ENCODE results near the gene CEP170B.

The CEP170B gene

GRCh38 chr14:104879983-104880565, 15.0 kb downstream of the CEP170B start:
- no peak overlapping the region for H3K4me3 ChIP-seq (ENCODE audit: low read depth, low read length, poor library complexity, severe bottlenecking)
- no peaks in the 10 kb centered on the region for H3K9me3 ChIP-seq (ENCODE audit: low read length)
- TF ChIP-seq CTCF (IDR thresholded peaks at IDR 0.05; ENCODE audit: low read length) (no peak), EZH2 (IDR thresholded peaks at IDR 0.05; ENCODE audit: borderline replicate concordance, low read length) (no peak)
- H3K27ac ChIP-seq (ENCODE audit: low read depth, low read length, poor library complexity, severe bottlenecking), result no peak overlapping the region
- no peaks in the 10 kb centered on the region for H3F3A ChIP-seq (ENCODE audit: insufficient read depth, low read length)
- H3K4me2 ChIP-seq (ENCODE audit: low read length), result no peak overlapping the region
- no peak overlapping the region for H2AFZ ChIP-seq (ENCODE audit: low read length)
- H3K79me2 ChIP-seq (ENCODE audit: insufficient read depth, low read length), result no peaks in the 10 kb centered on the region
- no peaks in the 10 kb centered on the region for H3K4me1 ChIP-seq (ENCODE audit: insufficient read depth, low read length, severe bottlenecking)
- H3K9ac ChIP-seq (ENCODE audit: low read length), result no peak overlapping the region
- no peaks in the 10 kb centered on the region for H3K36me3 ChIP-seq (ENCODE audit: insufficient read depth, low read length)
- H3K27me3 ChIP-seq (ENCODE audit: insufficient read depth, low read length), result 0 out of 2 replicates have a peak, but pooled peaks cover 7% of the 10 kb centered on the region
- H4K20me1 ChIP-seq (ENCODE audit: insufficient read depth, low read length), result no peaks in the 10 kb centered on the region
- H3K9me2 ChIP-seq (ENCODE audit: low read depth, low read length), result no peaks in the 10 kb centered on the region

- H3K9me3 ChIP-seq (ENCODE audit: low read length), result no peaks in the 10 kb centered on the region
- no peak overlapping the region for H3K4me3 ChIP-seq (ENCODE audit: low read depth, low read length, poor library complexity, severe bottlenecking)
- H3K9ac ChIP-seq (ENCODE audit: low read length), result no peak overlapping the region
- no peaks in the 10 kb centered on the region for H3K36me3 ChIP-seq (ENCODE audit: insufficient read depth, low read length)
- H3K27ac ChIP-seq (ENCODE audit: low read depth, low read length, poor library complexity, severe bottlenecking), result no peak overlapping the region
- H3K9me2 ChIP-seq (ENCODE audit: low read depth, low read length), result no peaks in the 10 kb centered on the region
- no peak overlapping the region for H2AFZ ChIP-seq (ENCODE audit: low read length)
- H4K20me1 ChIP-seq (ENCODE audit: insufficient read depth, low read length), result no peaks in the 10 kb centered on the region
- H3F3A ChIP-seq (ENCODE audit: insufficient read depth, low read length), result no peaks in the 10 kb centered on the region
- no peaks in the 10 kb centered on the region for H3K79me2 ChIP-seq (ENCODE audit: insufficient read depth, low read length)
- no peak for TF ChIP-seq CTCF (IDR thresholded peaks at IDR 0.05; ENCODE audit: low read length)
- TF ChIP-seq EZH2 (IDR thresholded peaks at IDR 0.05; ENCODE audit: borderline replicate concordance, low read length), result no peak
- no peaks in the 10 kb centered on the region for H3K4me1 ChIP-seq (ENCODE audit: insufficient read depth, low read length, severe bottlenecking)
- no peak overlapping the region for H3K4me2 ChIP-seq (ENCODE audit: low read length)
- H3K27me3 ChIP-seq (ENCODE audit: insufficient read depth, low read length), result peaks cover 11% of the 10 kb centered on the region; the same call in 1 of the 2 replicates
These were observed 15.6 kb downstream of the CEP170B start for GRCh38 chr14:104880584-104881210.

GRCh38 chr14:104881369-104881979, 16.4 kb downstream of the CEP170B start:
- H2AFZ ChIP-seq (ENCODE audit: low read length), result no peak overlapping the region
- no peak overlapping the region for H3K4me3 ChIP-seq (ENCODE audit: low read depth, low read length, poor library complexity, severe bottlenecking)
- no peak overlapping the region for H3K4me2 ChIP-seq (ENCODE audit: low read length)
- H3K79me2 ChIP-seq (ENCODE audit: insufficient read depth, low read length), result no peaks in the 10 kb centered on the region
- H3K9me3 ChIP-seq (ENCODE audit: low read length), result no peaks in the 10 kb centered on the region
- no peaks in the 10 kb centered on the region for H3K36me3 ChIP-seq (ENCODE audit: insufficient read depth, low read length)
- H3K9ac ChIP-seq (ENCODE audit: low read length), result no peak overlapping the region
- no peak for TF ChIP-seq CTCF (IDR thresholded peaks at IDR 0.05; ENCODE audit: low read length)
- no peaks in the 10 kb centered on the region for H3K9me2 ChIP-seq (ENCODE audit: low read depth, low read length)
- no peaks in the 10 kb centered on the region for H4K20me1 ChIP-seq (ENCODE audit: insufficient read depth, low read length)
- H3K4me1 ChIP-seq (ENCODE audit: insufficient read depth, low read length, severe bottlenecking), result no peaks in the 10 kb centered on the region
- no peaks in the 10 kb centered on the region for H3F3A ChIP-seq (ENCODE audit: insufficient read depth, low read length)
- H3K27ac ChIP-seq (ENCODE audit: low read depth, low read length, poor library complexity, severe bottlenecking), result no peak overlapping the region
- peaks cover 11% of the 10 kb centered on the region; the same call in 1 of the 2 replicates for H3K27me3 ChIP-seq (ENCODE audit: insufficient read depth, low read length)
